Lung (tissue), 12 donors: ENCODE measurements around the gene HTR2B. TPM values are rescaled to one million over a fixed set of nuclear protein-coding genes. Genes with fewer than 3 reads are reported as not detected.
A peak's percentile ranks its signal among the peaks of the same experiment; 100 is the strongest.

Experiments
- ATAC-seq: fragments of 200-7000 bp; cut with Tn5 transposase; one replicate; pipeline ENCODE4 v1.9.1; 2020; ENCODE audit warnings: moderate number of reproducible peaks; ENCODE audit not compliant: insufficient read depth, low FRiP score
- DNase-seq, 3 donors: peaks; one replicate each; pipeline ENCODE4 v3.0.0-alpha.2; 2013 to 2017
- H3K27ac ChIP-seq, 2 donors: one replicate each; pipeline ENCODE4 v1.5.1; 2013; ENCODE audit warnings: mild to moderate bottlenecking in 2 of 2, moderate library complexity in 2 of 2, control low read depth in 1 of 2, inconsistent platforms in 1 of 2, low read depth in 1 of 2, low read length in 1 of 2
- H3K27me3 ChIP-seq, 3 donors: one replicate each; pipeline ENCODE4 v1.5.1; 2013; ENCODE audit warnings: low read length in 2 of 3; ENCODE audit not compliant: control insufficient read depth in 3 of 3, insufficient read depth in 3 of 3
- H3K36me3 ChIP-seq, 4 donors: one replicate each; pipeline ENCODE4 v1.5.1; 2013; ENCODE audit warnings: low read length in 4 of 4, mild to moderate bottlenecking in 1 of 4, moderate library complexity in 1 of 4; ENCODE audit not compliant: control insufficient read depth in 4 of 4, insufficient read depth in 4 of 4
- H3K4me1 ChIP-seq, 5 donors: one replicate each; pipeline ENCODE4 v1.5.1; 2013; ENCODE audit warnings: low read length in 5 of 5, mild to moderate bottlenecking in 2 of 5, moderate library complexity in 1 of 5; ENCODE audit not compliant: control insufficient read depth in 5 of 5, insufficient read depth in 5 of 5
- H3K4me3 ChIP-seq: one replicate; pipeline ENCODE4 v1.5.1; 2013; ENCODE audit warnings: mild to moderate bottlenecking, control low read depth, moderate library complexity
- H3K9ac ChIP-seq, 2 donors: one replicate each; pipeline ENCODE4 v1.5.1; 2013; ENCODE audit warnings: low read length in 2 of 2, control low read depth in 1 of 2; ENCODE audit not compliant: insufficient read depth in 1 of 2
- H3K9me3 ChIP-seq, 4 donors: one replicate each; pipeline ENCODE4 v1.5.1; 2013; ENCODE audit warnings: low read length in 3 of 4, mild to moderate bottlenecking in 1 of 4, moderate library complexity in 1 of 4; ENCODE audit not compliant: control insufficient read depth in 4 of 4, insufficient read depth in 3 of 4
- CTCF ChIP-seq: IDR thresholded peaks from 2 replicates; pipeline ENCODE4 v1.5.1; 2012; ENCODE audit warnings: mild to moderate bottlenecking; ENCODE audit errors: control extremely low read depth, extremely low read depth
- WGBS, 2 donors: extraction: QIAGEN DNeasy Blood & Tissue Kit; methylation state at CpG; one replicate each; pipeline ENCODE4 v1.1.7; 2013; 5-methylcytosine and 5-hydroxymethylcytosine counted together
- polyA plus RNA-seq, 2 donors: library from polyadenylated mRNA; stranded (reverse); fragments of 200-250 nt; gene quantifications; one replicate each; pipeline ENCODE4 v1.2.1, GENCODE V29; 2013
- total RNA-seq, 2 donors: library from RNA; depleted of rRNA in 1 of 2; stranded (reverse); fragments of >200 nt in 1 of 2; gene quantifications; one replicate each; pipeline ENCODE4 v1.2.1, GENCODE V29; 2014 to 2021
- donor health status: control.
- donor health status: control.
- donor health status: Bipolar disorder and iron deficiency.
- donor health status: healthy.
- donor health status: DM: yes; HTN: yes; CAD: no.

Gene HTR2B
- total and polyA plus RNA-seq, 4 donors = 0.09 to 0.31 (median 0.16) TPM

DNA sequence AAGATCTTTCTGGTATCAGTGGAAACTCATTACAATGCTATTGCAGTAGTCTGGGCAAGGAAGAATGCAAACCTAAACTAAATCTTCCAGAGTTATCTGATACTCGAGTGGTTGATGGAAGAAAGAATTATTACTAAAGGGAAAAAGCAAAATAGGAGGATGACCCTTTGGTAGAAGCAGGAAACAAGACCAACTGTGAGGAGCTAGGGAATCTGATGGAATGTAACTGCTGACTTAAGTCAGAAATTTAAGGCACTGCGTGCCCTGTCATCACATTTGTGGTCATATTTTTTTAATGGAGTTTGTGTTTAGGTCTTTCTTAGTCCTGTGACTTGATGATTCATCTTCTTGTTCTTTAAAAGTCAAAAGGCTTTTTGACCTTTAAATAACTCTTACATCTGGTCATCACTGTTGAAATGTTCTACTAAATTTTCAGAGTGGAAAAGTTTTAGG lies 37.1 kb upstream of the HTR2B start:
- Histone ChIP-seq H3K27me3 (no peaks in the 10 kb centered on the region), H3K4me1 (peaks cover 0 to 5% (median 0%) of the 10 kb centered on the region in 5 donors), H3K27ac (no peak overlapping the region), H3K36me3 (peaks cover 11 to 24% (median 12%) of the 10 kb centered on the region in 4 donors), H3K9ac (no peak overlapping the region), H3K9me3 (no peaks in the 10 kb centered on the region), H3K4me3 (no peak overlapping the region)
- TF ChIP-seq CTCF = no peak
- ATAC-seq (peak; percentile 77), DNase-seq (no peak)
- 66 to 77% methylated on average over 2 of the region's 2 CpGs for WGBS, 2 donors

GRCh38 chr2:231161252-231161839 lies 36.5 kb upstream of the HTR2B start:
- H3K27ac ChIP-seq = no peak overlapping the region
- DNase-seq = no peak
- ATAC-seq = no peak
- H3K9me3 ChIP-seq = no peaks in the 10 kb centered on the region
- no peak overlapping the region for H3K9ac ChIP-seq
- no peaks in the 10 kb centered on the region for H3K27me3 ChIP-seq
- peaks cover 0 to 5% (median 0%) of the 10 kb centered on the region in 5 donors for H3K4me1 ChIP-seq
- H3K36me3 ChIP-seq = peaks cover 5 to 20% (median 10%) of the 10 kb centered on the region in 4 donors
- 81 to 84% methylated on average over 7 of the region's 7 CpGs for WGBS, 2 donors
- TF ChIP-seq CTCF = no peak
- H3K4me3 ChIP-seq = no peak overlapping the region

DNA sequence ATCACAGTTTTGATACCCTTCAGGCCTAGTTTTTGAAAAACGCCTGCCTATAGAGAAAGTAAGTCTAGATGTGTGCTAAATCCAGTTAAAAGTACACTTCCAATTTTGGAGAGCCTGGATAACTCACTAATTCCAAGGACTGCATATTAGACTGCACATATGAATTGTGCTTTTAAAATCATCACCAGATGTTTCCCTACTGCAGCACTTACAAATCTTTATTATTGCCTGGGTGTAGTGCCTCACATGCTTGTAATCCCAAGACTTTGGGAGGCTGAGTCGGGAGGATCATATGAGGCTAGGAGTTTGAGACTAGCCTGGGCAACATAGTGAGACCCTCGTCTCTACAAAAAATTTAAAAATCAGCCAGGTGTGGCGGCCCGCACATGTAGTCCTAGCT lies 35.9 kb upstream of the HTR2B start:
- Histone ChIP-seq H3K27ac (no peak overlapping the region), H3K27me3 (no peaks in the 10 kb centered on the region), H3K36me3 (peaks cover 5 to 15% (median 7%) of the 10 kb centered on the region in 4 donors), H3K9me3 (no peaks in the 10 kb centered on the region), H3K4me3 (no peak overlapping the region), H3K4me1 (peaks cover 0 to 5% (median 0%) of the 10 kb centered on the region in 5 donors), H3K9ac (no peak overlapping the region)
- no peak for TF ChIP-seq CTCF
- DNase-seq (no peak), ATAC-seq (no peak)
- WGBS, 2 donors = 98 to 99% methylated on average over 5 of the region's 5 CpGs

DNA sequence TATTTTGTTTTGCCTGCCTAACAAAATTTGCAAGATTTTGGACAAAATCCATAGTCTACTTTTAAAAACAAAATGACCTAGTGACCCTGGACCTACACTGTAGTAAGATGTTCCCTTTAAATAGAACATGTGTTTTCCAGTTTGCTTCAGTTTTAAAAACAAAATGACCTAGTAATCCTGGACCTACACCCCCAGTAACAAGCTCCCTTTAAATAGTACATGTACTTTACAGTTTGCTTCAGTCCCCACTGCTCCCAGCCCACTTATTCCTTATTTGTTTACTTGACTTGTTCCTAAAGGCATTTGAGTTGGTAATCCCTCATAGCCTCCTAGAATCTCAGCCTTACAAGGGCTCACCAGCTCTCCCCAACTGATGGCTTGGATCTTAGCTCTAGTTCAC lies 34.5 kb upstream of the HTR2B start:
- no peak for DNase-seq
- TF ChIP-seq CTCF = no peak
- H3K4me3 ChIP-seq = no peak overlapping the region
- ATAC-seq = no peak
- H3K9ac ChIP-seq = no peak overlapping the region
- H3K4me1 ChIP-seq = peaks cover 0 to 5% (median 0%) of the 10 kb centered on the region in 5 donors
- H3K36me3 ChIP-seq = peaks cover 2 to 12% (median 8%) of the 10 kb centered on the region in 4 donors
- H3K27me3 ChIP-seq = no peaks in the 10 kb centered on the region
- H3K27ac ChIP-seq = no peak overlapping the region
- H3K9me3 ChIP-seq = no peaks in the 10 kb centered on the region
